ENCODE measurements around the gene SUPT7L.
"Not testable (repeated sequence)": the region's sequence is repeated elsewhere in the genome, so short reads cannot be mapped to it uniquely, and the experiment has no call there.

SUPT7L gene

DNA sequence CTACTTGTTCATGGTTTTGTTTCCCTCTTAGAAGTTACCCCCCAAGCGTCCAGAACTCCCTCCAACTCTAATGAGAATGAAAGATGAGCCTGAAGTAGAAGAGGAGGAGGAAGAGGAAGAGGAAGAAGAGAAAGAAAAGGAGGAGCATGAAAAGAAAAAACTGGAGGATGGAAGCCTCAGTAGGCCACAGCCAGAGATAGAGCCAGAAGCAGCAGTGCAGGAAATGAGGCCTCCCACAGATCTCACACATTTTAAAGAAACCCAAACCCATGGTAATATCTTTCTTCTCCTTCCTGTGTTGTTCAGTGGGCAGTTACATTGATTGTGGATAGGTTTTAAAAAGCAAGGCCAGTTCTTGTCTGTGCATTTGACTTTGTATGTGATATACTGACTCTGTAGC lies 21.6 kb upstream of the SUPT7L start:
- not testable (repeated sequence) for DNase-seq (ENCODE audit: low spot score)

DNA sequence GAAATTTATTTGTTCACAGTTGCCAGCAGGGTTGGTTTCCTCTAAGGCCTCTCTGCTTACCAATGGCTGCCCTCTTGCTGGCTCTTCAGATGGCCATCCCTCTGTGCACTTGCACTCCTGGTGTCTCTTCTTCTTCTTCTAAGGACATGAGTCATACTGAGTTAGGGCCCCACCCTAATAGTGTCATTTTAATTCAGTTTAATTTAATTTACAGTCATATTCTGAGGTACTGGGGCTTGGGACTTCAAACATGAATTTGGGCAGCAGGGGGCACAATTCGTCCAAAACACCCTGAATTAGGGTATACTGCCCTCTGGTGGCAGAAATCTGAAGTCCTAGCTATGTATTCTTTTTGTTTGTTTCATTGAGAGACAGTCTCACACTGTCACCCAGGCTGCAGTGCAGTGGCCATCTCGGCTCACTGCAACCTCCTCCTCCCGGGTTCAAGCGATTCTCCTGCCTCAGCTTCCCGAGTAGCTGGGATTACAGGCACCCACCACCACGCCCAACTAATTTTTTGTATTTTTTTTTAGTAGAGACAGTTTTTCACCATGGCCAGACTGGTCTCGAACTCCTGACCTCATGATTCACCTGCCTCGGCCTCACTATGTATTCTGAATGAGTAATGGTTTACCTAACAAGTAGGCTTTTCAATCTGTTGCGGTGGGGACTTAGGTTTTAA lies 20.1 kb upstream of the SUPT7L start:
- peak; percentile 69 for DNase-seq (ENCODE audit: low spot score)

DNA sequence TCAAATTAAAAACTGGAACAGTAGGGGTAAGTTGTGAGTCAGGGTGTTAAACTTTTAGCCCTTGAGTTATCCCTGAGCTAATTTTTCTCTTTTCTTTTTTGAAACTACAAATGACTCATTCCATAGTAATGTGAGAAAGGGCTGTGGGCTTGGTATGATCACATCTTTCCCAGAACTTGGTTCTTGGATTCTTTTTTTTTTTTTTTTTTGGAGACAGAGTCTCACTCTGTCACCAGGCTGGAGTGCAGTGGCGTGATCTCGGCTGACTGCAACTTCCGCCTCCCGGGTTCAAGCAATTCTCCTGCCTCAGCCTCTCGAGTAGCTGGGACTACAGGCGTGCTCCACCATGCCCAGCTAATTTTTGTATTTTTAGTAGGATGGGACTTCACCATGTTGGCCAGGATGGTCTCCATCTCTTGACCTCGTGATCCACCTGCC lies 18.9 kb upstream of the SUPT7L start:
- DNase-seq (ENCODE audit: low spot score) = not testable (repeated sequence)

DNA sequence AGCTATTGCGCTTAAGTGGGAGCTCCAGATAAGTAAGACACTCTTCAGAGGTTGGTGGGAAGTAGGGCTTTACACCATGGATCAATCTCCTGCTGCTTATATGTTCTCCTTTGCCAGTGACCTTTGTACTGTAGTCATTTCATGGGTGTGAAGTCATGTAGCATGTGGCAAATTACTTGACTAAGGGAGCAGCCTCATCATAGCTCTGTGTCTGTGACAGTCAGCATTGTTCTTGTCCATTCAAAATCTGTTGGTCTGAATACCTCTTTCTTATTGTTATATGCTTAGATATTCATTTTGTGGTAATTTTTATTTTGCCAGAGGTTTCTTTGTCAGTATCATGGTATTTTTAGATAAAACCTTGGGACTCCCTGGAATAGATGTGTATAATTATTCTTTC lies 18.4 kb upstream of the SUPT7L start:
- no peak for DNase-seq (ENCODE audit: low spot score)

DNA sequence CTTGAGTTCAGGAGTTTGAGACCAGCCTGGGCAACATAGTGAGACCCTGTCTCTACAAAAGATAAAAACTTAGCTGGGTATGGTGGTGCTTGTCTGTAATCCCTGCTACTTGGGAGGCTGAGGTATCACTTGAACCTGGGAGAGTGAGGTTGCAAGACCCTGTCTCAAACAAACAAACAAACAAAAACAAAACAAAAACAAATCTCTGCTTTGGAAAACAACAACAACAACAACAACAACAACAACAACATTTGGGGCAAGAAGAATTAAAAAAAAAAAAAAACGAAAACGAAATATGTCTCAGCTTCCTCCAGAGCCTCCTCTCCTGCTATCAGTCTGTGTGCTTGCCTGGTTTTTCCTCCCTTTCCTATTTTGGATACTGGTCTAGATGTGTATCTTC lies 17.2 kb upstream of the SUPT7L start:
- no peak for DNase-seq (ENCODE audit: low spot score)

DNA sequence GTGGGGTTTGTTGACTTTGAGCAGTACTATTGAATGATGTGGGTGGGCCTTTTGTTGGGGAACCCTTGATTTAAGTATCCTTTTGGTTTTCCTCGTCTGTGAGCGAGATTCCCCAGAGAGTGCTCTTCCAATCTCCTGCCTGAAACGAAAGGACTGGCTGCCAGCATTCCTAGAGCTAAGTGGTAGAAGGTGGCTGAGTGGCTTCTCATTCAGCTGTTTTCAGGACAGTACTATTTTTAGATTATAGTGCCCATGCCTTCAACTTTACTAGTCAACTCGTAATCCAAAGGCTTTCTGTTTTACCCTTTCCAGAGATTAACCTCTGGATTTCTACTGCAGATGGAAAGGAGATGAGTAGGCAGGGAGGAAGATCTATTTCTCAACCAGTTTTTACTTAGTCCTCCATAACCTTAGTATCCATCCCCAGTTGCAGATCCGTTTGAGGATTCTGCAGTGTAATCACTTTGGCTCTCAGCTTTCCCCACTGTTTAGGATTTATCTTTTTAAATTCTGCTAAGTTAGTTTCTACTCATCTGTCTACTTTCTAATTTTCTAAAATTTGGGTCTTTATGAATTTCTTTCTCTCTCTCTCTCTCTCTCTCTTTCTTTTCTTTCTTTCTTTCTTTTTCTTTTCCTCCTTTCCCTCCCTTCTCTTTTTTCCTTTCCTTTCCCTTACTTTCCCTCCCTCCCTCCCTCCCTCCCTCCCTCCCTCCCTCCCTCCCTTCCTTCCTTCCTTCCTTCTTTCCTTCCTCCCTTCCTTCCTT lies 9.5 kb upstream of the SUPT7L start:
- no peak for DNase-seq (ENCODE audit: low spot score)

DNA sequence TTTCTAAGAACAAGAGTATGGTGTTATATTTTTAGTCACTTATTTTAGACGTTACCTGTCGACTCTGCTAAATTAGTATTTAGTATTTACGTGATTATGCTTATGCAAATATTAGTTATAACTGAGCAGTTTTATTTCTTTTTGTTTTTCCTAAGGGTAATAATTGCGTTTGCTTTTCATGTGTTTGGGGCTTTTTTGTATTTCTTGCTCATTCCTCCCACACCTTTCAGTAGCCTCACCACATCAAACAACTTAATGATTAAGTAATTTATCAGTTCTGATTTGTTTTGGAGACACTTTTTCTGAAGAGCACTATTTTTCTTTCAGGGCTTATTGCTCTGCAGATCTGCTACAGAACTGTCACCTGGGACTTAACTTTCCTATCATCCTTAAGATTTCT lies 7.8 kb upstream of the SUPT7L start:
- DNase-seq (ENCODE audit: low spot score) = no peak

DNA sequence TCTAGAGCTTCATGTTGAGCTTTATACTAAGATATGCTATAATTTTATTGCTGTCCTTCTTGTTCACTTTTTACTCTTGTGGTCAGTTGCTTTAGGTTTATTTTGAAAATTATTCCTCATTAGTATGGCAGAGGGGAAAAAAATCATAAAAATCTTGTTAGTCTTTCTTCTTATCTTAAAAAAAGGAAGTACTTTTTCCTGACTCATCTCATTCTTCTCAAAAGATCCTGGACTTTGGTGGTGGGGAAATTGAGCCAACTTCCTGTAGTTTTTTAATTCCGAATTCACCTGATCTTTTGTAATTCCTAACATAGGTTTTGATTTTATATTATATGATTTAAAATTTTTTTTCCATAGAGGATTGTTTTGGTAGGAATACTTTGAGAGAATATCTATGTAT lies 4.0 kb upstream of the SUPT7L start:
- DNase-seq (ENCODE audit: low spot score) = no peak

DNA sequence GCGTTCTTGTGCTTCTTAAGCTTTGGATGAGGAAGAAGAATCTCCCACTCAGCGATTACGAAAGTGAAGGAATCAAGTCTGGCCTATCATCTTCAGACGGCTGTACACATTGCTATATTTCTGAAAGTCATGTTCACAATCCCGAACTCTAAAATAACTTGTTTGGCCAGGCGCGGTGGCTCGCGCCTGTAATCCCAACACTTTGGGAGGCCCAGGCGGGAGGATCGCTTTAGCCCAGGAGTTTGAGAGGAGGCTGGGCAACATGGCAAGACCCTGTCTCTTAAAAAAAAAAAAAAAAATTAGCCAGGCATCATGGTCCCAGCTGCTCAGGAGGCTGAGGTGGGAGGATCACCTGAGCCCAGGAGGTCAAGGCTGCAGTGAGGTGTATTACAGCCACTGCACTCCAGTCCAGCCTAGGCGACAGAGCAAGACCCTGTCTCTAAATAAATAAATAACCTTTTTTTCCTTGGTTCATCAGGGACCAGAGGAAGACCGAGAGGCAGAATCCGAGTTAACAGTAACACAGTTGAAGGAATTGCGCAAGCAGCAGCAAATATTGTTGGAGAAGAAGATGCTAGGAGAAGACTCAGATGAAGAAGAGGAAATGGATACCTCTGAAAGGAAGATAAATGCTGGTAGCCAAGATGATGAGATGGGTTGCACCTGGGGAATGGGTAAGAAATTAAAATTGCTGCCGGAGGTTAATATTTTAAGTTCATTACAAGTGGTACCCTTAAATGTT lies 1.4 kb upstream of the SUPT7L start:
- no peak for DNase-seq (ENCODE audit: low spot score)

DNA sequence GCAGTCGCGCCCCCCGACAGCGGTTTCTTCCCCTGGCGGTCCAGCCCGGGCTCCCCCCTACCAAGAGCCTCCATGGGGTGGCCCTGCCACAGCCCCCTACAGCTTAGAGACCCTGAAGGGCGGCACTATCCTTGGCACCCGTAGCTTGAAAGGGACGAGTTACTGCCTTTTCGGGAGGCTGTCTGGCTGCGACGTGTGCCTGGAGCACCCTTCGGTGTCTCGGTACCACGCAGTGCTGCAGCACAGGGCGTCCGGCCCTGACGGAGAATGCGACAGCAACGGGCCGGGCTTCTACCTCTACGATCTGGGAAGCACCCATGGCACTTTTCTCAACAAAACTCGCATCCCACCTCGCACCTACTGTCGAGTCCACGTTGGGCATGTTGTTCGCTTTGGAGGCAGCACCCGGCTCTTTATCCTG lies 750 bp upstream of the SUPT7L start:
- no peak for DNase-seq (ENCODE audit: low spot score)

DNA sequence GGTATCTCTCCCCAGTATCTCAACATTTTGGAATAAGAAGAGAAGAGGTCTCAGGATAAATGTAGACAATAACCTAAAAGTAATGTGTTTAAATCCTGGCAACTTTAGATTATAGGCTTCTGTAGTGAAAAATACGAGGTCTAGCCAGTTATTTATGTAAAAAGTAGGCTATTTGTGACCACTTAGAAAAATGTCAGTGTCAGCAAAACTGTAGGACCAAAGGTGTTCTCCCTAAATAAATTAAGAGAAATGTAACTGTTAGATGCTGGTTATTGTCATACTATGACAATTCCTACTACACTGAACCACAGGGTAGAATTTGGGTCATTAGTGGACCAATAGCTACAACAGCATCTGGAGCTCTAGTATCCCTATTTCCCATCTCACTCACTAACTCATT lies 2.0 kb downstream of the SUPT7L start:
- no peak for DNase-seq (ENCODE audit: low spot score)

DNA sequence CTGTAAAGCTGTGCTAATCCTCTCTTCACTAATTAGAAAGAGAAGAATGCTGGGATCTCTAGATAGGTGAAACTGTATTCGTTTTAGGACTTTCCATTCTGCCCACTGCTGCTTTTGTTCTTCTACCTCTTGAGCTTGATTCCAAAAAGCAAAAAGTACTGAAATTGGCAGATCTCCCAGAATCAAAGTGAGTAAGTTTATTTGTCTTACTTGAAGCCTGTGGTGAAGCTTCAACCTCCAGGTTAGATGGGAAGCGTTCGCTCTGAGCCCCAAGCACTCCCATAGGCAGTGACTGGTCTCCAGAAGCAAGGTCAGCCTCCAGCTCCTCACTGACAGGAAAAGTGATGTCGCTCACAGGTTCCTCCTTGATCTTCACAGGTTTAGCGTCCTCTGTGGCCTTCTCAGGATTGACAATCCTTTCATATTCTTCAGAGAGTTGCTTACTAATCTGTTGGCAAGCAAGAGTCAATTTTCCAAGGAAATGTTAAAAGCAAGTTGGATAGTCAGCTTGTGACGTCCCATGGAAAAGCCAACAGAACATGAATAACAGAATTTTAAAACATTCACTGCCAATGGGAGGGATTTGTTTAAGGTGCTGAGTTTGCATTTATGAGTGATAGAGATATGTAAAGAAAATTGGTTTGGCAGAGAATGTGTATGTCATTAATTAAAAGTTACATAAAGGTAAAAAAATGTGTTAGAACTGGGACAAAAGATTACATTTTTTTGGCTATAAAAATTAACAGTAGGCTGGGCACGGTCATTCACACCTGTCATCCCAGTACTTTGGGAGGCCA lies 8.1 kb downstream of the SUPT7L start:
- no peak for DNase-seq (ENCODE audit: low spot score)

DNA sequence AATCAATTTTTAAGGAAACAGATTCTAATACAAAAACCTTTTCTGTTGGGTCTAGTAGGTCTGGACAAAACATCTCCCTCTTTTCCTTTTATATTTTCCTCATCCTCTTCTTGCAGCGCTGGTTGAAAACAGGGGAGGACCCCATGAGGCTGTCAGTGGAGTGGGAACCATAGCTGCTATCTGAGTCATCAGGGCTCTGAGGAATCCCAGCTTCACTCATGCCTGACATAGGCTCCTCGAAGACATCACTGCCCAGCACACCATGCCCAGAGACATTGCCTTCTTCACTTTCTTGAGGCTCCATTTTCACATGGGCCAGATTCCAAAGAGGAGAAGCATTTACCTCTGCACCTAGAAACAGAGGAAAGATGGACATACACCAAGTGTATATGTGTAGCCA lies 10.0 kb downstream of the SUPT7L start:
- no peak for DNase-seq (ENCODE audit: low spot score)

DNA sequence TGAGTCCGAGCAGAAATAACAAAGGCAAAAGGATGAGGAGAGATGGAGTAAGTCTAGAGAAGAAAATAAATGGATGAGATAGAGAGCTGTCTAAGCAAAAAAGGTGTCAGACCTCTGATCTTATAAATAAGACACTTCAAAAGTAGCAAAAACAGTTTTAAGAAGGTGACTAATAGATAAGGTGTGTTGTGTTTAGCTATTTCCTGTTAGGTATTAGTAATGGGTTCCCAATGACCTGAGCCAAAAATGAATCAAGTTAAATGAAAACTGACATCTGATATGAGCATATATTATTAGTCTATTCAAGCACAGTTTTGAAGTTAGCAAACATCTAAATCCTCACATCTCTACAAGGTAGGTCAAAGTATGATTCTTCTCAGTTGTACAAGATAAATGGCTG lies 10.6 kb downstream of the SUPT7L start:
- no peak for DNase-seq (ENCODE audit: low spot score)

DNA sequence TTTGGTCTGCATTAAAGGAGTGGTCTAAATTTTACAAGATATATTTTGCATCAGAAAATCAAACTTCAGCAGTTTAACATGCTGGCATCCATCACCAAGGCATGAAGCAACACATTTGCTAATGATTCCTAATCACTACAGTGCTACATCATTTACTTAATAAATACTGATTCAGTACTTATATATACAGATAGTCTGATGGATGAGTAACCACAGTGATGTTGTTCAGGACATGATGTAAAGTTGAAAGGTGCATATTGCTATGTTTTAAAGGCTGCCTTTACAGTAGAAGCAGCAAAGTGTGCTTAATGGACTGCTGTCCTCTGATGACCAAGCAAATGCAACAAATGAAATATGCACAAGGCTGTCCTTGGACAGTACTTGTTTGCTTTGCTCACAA lies 11.1 kb downstream of the SUPT7L start:
- DNase-seq (ENCODE audit: low spot score) = no peak

DNA sequence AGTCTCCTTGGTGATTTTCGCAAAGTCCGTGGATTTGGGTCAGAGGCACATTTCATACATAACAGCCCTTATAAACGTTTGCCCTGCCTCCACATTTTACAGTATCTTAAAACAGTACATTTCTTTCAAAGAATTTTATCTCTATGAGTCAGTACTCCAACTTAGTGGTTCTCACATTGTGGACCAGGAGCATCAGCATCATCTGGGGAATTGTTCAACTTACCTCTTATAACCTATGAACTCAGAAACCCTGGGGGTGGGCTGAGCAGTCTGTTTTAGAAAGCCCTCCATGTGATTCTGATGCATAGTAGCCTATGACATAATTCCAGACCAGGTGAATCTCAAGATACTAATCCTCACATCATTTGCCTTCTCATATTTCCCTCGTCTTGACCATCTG lies 12.4 kb downstream of the SUPT7L start:
- DNase-seq (ENCODE audit: low spot score) = no peak

DNA sequence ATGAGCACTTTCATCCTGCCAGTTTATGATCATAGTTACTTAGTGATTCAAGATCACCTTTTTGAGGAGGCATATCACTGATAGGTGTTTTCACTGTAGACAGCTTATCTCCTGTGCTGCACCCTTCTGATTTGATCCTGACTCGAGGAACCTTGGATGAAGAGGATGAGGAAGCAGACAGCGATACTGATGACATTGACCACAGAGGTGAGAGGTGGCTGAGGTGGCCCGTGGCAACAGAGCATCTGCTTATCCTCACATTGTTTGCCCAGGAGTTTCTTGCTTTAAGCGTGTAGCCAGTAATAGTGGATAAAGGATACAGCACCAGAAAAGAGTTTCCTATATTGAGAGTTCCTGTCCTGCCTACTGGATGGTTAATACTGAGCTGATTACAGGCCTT lies 15.7 kb downstream of the SUPT7L start:
- DNase-seq (ENCODE audit: low spot score) = no peak

DNA sequence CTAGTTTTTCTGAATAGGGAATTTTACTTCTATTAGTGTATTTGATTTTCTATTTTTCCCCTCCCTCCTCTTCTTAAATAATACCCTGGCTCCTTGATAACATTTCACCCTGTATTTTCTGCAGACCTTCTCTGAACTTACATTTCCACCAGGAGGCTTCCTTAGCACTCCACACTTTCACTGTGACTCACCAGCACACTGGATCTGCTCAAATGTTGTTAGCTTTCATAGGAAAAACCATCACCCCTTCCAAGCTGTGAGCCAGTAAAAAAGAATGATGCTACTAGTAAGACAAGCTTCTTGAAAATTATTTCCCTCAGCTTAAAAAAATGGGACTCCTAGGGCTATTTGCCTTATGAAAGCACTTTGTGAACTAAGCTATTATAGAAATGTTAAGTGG lies 16.1 kb downstream of the SUPT7L start:
- DNase-seq (ENCODE audit: low spot score) = no peak

DNA sequence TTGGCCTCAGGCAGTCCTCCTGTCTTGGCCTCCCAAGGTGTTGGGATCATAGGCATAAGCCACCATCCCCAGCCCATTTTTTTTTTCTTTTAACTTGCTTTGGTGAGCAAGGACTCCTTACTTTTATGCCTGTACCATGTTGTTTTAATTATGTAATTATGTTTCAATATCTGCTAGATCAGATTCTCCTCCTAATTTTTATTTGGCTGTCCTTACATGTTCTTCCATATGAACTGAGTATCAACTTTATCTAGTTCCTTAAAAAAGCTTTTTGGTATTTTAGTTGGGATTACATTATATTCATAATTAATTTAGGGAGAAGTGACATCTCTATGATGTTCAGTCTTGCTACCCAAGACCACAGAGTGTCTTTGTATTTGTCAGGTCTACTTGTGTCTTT lies 18.2 kb downstream of the SUPT7L start:
- DNase-seq (ENCODE audit: low spot score) = no peak

DNA sequence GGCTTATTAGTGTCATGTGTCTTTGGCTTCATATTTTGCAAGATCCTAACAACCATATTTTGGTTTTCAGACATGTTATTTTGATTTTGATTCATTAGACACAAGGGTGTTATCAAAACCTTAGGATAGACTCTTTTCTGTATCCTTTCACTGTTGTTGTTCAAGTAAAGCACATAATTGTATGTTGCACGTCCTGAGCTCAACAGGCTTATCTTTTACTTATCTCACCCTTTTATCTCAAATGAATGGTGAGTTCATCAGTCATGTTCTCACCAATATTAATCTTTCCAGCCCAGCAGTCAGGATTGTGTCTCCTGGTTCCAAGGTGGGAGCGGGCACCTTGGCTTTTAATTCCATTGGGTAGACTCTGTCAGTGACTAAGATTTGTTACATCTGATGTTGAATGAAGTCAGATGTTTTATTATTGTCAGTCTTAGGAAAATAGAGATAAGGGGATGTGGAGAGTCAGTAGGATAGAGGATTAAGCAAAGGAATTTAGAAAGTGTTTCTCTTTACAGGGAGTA lies 22.6 kb downstream of the SUPT7L start:
- no peak for DNase-seq (ENCODE audit: low spot score)

DNA sequence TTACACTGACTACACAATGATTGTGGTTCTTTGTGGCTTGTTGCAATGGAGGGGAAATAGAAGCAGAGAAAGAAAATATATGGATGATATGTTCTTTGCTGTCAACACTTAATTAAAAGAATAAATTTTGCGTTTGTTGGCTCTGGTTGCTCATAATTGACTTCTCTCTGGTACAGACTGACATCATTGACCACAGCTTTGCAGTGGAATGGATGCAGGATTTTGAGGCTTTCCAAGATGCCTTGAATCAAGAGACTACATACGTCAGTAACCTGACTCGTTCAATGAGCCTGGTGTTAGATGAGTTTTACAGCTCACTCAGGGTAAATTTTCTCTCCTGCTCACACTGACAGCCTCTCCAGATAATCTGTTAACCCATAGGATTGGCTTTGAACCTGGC lies 24.7 kb downstream of the SUPT7L start:
- no peak for DNase-seq (ENCODE audit: low spot score)

DNA sequence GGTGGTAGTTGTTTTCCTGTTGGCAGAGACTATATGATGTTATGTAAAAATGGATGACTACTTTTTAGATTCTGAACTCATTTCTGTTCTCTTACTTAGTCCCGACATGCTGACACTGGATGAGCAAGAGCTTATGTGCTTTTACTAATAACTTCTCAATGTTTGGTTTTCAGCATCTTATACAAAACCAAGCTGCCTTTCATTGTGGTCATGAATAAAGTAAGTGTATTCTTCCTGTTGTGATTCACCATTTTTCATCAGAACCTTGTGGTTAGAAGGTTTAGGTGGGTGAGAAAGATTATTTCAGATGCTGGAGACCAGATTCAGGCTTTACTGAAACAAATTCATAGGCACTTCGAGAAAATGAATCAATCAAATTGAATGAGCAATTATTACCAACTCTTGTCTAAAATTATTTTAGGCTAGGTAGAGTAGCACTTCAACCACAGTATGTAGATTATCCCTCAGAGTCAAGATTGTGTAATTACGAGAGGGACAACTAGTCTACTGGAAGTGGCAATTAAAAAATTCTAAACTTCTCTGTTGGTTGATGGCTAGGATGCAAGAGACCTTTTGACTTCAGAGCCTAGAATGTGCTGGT lies 25.3 kb downstream of the SUPT7L start:
- no peak for DNase-seq (ENCODE audit: low spot score)

All from left forelimb (tissue), 1 donor.